Measurements from ENCODE around the gene BIRC5. TPM values are rescaled to one million over a fixed set of nuclear protein-coding genes. Genes with fewer than 3 reads are reported as not detected.

Gene BIRC5
- 102 to 105 TPM (median 103 TPM) in 5 replicates for total RNA-seq (2022; extraction: Qiagen RNA extraction)

DNA sequence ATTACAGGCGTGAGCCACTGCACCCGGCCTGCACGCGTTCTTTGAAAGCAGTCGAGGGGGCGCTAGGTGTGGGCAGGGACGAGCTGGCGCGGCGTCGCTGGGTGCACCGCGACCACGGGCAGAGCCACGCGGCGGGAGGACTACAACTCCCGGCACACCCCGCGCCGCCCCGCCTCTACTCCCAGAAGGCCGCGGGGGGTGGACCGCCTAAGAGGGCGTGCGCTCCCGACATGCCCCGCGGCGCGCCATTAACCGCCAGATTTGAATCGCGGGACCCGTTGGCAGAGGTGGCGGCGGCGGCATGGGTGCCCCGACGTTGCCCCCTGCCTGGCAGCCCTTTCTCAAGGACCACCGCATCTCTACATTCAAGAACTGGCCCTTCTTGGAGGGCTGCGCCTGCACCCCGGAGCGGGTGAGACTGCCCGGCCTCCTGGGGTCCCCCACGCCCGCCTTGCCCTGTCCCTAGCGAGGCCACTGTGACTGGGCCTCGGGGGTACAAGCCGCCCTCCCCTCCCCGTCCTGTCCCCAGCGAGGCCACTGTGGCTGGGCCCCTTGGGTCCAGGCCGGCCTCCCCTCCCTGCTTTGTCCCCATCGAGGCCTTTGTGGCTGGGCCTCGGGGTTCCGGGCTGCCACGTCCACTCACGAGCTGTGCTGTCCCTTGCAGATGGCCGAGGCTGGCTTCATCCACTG lies at the start of gene BIRC5:
Gene BIRC5, plus strand, starts transcription at position 238 of the 690 bp plus-strand sequence. Its CDS starts 64 bp downstream, at position 302.

DNA sequence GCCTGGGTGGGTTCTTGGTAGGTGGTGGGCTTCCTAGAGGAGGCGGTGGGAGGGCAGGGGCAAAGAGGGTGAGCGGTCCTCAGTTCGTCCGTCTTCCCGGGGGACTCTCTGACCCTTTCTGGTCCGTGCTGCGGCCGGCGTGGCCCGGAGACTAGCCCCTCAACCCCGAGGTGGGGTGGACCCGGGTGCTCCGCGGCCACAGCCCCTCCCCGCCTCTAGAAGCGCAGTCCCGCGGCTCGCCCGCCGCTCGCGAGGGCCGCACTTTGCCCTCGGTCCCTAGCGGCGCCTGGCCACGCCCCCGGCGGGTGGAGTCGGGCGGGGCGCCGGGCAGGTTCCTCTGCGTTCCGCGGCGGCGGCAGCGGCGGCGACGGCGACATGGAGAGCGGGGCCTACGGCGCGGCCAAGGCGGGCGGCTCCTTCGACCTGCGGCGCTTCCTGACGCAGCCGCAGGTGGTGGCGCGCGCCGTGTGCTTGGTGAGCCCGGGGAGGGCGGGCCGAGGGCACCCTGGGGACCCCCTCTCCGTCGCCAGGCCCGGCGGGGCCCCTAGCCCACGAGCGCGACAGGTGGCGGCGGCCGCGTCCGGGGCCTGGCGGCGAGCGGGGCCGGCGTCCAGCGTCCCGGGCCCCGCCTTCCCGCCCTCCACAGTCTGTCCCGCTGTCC lies 45.7 kb upstream of the BIRC5 start, which contains the start of gene SYNGR2:
Gene SYNGR2, plus strand, starts transcription at position 340 of the 661 bp plus-strand sequence. Its CDS starts 36 bp downstream, at position 376.

GRCh38 chr17:78186692-78187595 lies 27.1 kb upstream of the BIRC5 start, which contains the start of the genes AFMID and TK1:
Gene AFMID, plus strand, starts transcription at chr17:78187362. Its CDS starts 9 bp downstream, at chr17:78187371.
Gene TK1, minus strand, starts transcription at chr17:78187052. Its CDS starts 58 bp downstream, at chr17:78186994.

GRCh38 chr17:78230996-78231935 lies 17.2 kb downstream of the BIRC5 start, which contains the start of gene TMEM235:
Gene TMEM235, plus strand, starts transcription at chr17:78231631. Its CDS starts 393 bp downstream, at chr17:78232024.

Other genes starting within 250 kb of the BIRC5 start
- gene TMC6, start 85.5 kb upstream of the BIRC5 start, total RNA-seq (2022; extraction: Qiagen RNA extraction): 6.9 to 15.2 TPM (median 14.3 TPM) in 5 replicates
- gene TMC8, start 83.5 kb upstream of the BIRC5 start, total RNA-seq (2022; extraction: Qiagen RNA extraction): 0.16 to 0.27 TPM (median 0.26 TPM) in 5 replicates
- gene C17orf99, start 67.9 kb upstream of the BIRC5 start, total RNA-seq (2022; extraction: Qiagen RNA extraction): not detected in 5 replicates
- 129 to 217 TPM (median 195 TPM) in 5 replicates for gene SYNGR2, start 45.7 kb upstream of the BIRC5 start, total RNA-seq (2022; extraction: Qiagen RNA extraction)
- 219 to 248 TPM (median 237 TPM) in 5 replicates for gene TK1, start 27.2 kb upstream of the BIRC5 start, total RNA-seq (2022; extraction: Qiagen RNA extraction)
- gene AFMID, start 26.9 kb upstream of the BIRC5 start, total RNA-seq (2022; extraction: Qiagen RNA extraction): 36.3 to 49.5 TPM (median 38.7 TPM) in 5 replicates
- not detected in 5 replicates for gene TMEM235, start 17.4 kb downstream of the BIRC5 start, total RNA-seq (2022; extraction: Qiagen RNA extraction)
- gene SOCS3, start 145.8 kb downstream of the BIRC5 start, total RNA-seq (2022; extraction: Qiagen RNA extraction): 27.6 to 43.3 TPM (median 36.9 TPM) in 5 replicates
- gene PGS1, start 164.4 kb downstream of the BIRC5 start, total RNA-seq (2022; extraction: Qiagen RNA extraction): 19.8 to 27.1 TPM (median 25.0 TPM) in 5 replicates